GM23338 (cell line): ENCODE measurements around the gene GLOD4.

Source experiments
- CREB1 ChIP-seq: fragments of 250-450 bp; sonication (Bioruptor Pico); IDR thresholded peaks from 2 replicates; pipeline ENCODE4 v1.5.0; 2020; ENCODE audit warnings: low read depth, mild to moderate bottlenecking, moderate library complexity
- CTCF ChIP-seq, 2 experiments: fragments of 200-600 bp in 1 of 2; sonication (generic) in 1 of 2; conservative IDR thresholded peaks; 2 replicates each; pipeline versions ENCODE4 v1.5.1 to v1.6.1; 2016 to 2017; ENCODE audit warnings: antibody characterized with exemption in 2 of 2, low read depth in 2 of 2, mild to moderate bottlenecking in 2 of 2, moderate library complexity in 1 of 2
- ETS1 ChIP-seq: IDR thresholded peaks from 2 replicates; pipeline ENCODE4 v1.6.1; 2016; ENCODE audit warnings: antibody characterized with exemption
- EZH2 ChIP-seq: fragments of 200-600 bp; sonication (generic); IDR thresholded peaks from one replicate; pipeline ENCODE4 v1.8.0; 2017; ENCODE audit warnings: antibody characterized with exemption, mild to moderate bottlenecking, low read depth; ENCODE audit not compliant: unreplicated experiment
- EZH2phosphoT487 ChIP-seq: fragments of 200-600 bp; sonication (generic); IDR thresholded peaks from one replicate; pipeline ENCODE4 v1.8.1; 2018; ENCODE audit warnings: antibody characterized with exemption; ENCODE audit not compliant: unreplicated experiment
- JUNB ChIP-seq: IDR thresholded peaks from one replicate; pipeline ENCODE4 v1.6.1; 2016; ENCODE audit warnings: antibody characterized with exemption; ENCODE audit not compliant: unreplicated experiment
- POLR2AphosphoS5 ChIP-seq: IDR thresholded peaks from 2 replicates; pipeline ENCODE4 v1.6.1; 2016; ENCODE audit warnings: antibody characterized with exemption, low read depth
- REST ChIP-seq: IDR thresholded peaks from one replicate; pipeline ENCODE4 v1.6.1; 2018; ENCODE audit warnings: antibody characterized with exemption; ENCODE audit not compliant: unreplicated experiment
- STAT1 ChIP-seq: IDR thresholded peaks from one replicate; pipeline ENCODE4 v1.6.1; 2016; ENCODE audit warnings: antibody characterized with exemption; ENCODE audit not compliant: unreplicated experiment
- ZNF331 ChIP-seq: fragments of 250-450 bp; sonication (Bioruptor Pico); IDR thresholded peaks from 2 replicates; pipeline ENCODE4 v1.5.0; 2020; ENCODE audit warnings: low read depth, mild to moderate bottlenecking, moderate library complexity

GRCh38 chr17:778096-778495, 4.0 kb downstream of the GLOD4 start:
- TF ChIP-seq CTCF (conservative IDR thresholded peaks at IDR 0.05; ENCODE audit: low read depth in 2 of 2), result no peak
- TF ChIP-seq EZH2phosphoT487, result no peak
- no peak for TF ChIP-seq EZH2
- no peak for TF ChIP-seq CREB1 (CRISPR knock-in tag)
- no peak for TF ChIP-seq REST
- TF ChIP-seq STAT1, result no peak
- TF ChIP-seq POLR2AphosphoS5, result no peak
- no peak for TF ChIP-seq JUNB
- TF ChIP-seq ETS1, result no peak
- TF ChIP-seq ZNF331 (CRISPR knock-in tag), result no peak
